Common myeloid progenitor, CD34-positive (primary cell): ENCODE results near the gene SCNN1A.
A peak's percentile ranks its signal among the peaks of the same experiment; 100 is the strongest.
"Not testable (repeated sequence)": the region's sequence is repeated elsewhere in the genome, so short reads cannot be mapped to it uniquely, and the experiment has no call there.

Experiments
- CTCF ChIA-PET: fragments of 350-600 bp; sonication (Branson Sonifier 250); formaldehyde crosslinking; loops from one replicate; lab custom pipeline; 2021; ENCODE audit warnings: antibody characterized with exemption; lab: Charles Lee
- POLR2A ChIA-PET: fragments of 350-600 bp; sonication (Branson Sonifier 250); formaldehyde crosslinking; loops from one replicate; lab custom pipeline; 2021; ENCODE audit warnings: antibody characterized with exemption; lab: Charles Lee
- DNase-seq, 3 donors: peaks; one replicate each; pipeline versions ENCODE4 v3.0.0 to v3.0.0-alpha.2; 2013
- H3K27ac ChIP-seq, 2 experiments: 1 replicate in 1 of 2; 2 replicates in 1 of 2; pipeline ENCODE4 v1.7.0; 2013; ENCODE audit warnings: inconsistent platforms in 2 of 2, low read length in 2 of 2, mild to moderate bottlenecking in 2 of 2, low read depth in 1 of 2, moderate library complexity in 1 of 2; ENCODE audit not compliant: severe bottlenecking in 2 of 2, insufficient read depth in 1 of 2, poor library complexity in 1 of 2
- H3K27me3 ChIP-seq, 5 experiments: replicated peaks in 2 of 5; 1 replicate in 3 of 5; 2 replicates in 2 of 5; pipeline versions ENCODE4 v1.6.1 to v1.7.0; 2013; ENCODE audit warnings: low read length in 4 of 5, mild to moderate bottlenecking in 2 of 5, moderate library complexity in 2 of 5, inconsistent platforms in 1 of 5; ENCODE audit not compliant: insufficient read depth in 5 of 5, control insufficient read depth in 4 of 5
- H3K36me3 ChIP-seq, 4 experiments: 1 replicate in 2 of 4; 2 replicates in 2 of 4; pipeline versions ENCODE4 v1.6.1 to v1.7.0; 2013; ENCODE audit warnings: low read length in 3 of 4, control low read depth in 1 of 4, mild to moderate bottlenecking in 1 of 4; ENCODE audit not compliant: control insufficient read depth in 4 of 4, insufficient read depth in 4 of 4
- H3K4me1 ChIP-seq, 4 experiments: 1 replicate in 3 of 4; 2 replicates in 1 of 4; pipeline versions ENCODE4 v1.6.1 to v1.7.1; 2013; ENCODE audit warnings: low read length in 3 of 4, mild to moderate bottlenecking in 3 of 4, control low read depth in 1 of 4, inconsistent platforms in 1 of 4, moderate library complexity in 1 of 4; ENCODE audit not compliant: control insufficient read depth in 4 of 4, insufficient read depth in 4 of 4; ENCODE audit errors: control extremely low read depth in 1 of 4
- H3K4me3 ChIP-seq, 7 experiments: 1 replicate in 4 of 7; 2 replicates in 3 of 7; pipeline versions ENCODE4 v1.5.1 to v1.7.0; 2013; ENCODE audit warnings: mild to moderate bottlenecking in 7 of 7, low read length in 6 of 7, moderate library complexity in 6 of 7, inconsistent platforms in 2 of 7, low read depth in 2 of 7, control low read depth in 1 of 7; ENCODE audit not compliant: insufficient read depth in 4 of 7, control insufficient read depth in 1 of 7; ENCODE audit errors: extremely low read depth in 1 of 7
- H3K9me3 ChIP-seq, 5 experiments: 1 replicate in 4 of 5; 2 replicates in 1 of 5; pipeline versions ENCODE4 v1.6.1 to v1.7.1; 2013; ENCODE audit warnings: low read length in 4 of 5, mild to moderate bottlenecking in 2 of 5, inconsistent platforms in 1 of 5, low read depth in 1 of 5, moderate library complexity in 1 of 5; ENCODE audit not compliant: control insufficient read depth in 4 of 5, insufficient read depth in 2 of 5; ENCODE audit errors: control extremely low read depth in 1 of 5
- WGBS: methylation state at CpG from one replicate; pipeline ENCODE4 v1.1.5; 2013; ENCODE audit not compliant: insufficient coverage; 5-methylcytosine and 5-hydroxymethylcytosine counted together

Gene SCNN1A

DNA sequence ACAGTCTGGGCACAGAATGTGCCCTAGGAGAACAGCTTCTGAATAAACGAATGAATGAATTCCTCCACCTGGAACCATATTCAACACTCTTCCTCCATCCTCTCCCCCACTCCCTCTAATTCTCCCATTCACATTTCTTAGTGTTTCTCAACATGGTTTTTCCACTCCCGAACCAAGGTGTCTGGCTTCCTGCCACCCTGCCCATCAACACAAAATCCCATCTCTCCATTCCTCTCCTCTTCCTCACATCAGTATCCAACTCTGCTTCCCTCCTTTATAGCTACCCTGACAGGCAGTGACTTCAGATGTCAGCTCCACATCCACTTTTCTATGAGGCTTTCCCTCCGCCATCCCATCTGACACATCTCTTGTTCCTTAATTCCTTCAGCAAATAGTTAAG lies 36.4 kb downstream of the SCNN1A start:
- peaks cover 2 to 36% (median 10%) of the 10 kb centered on the region in 4 experiments for H3K36me3 ChIP-seq
- no peaks in the 10 kb centered on the region for H3K27me3 ChIP-seq
- peak overlapping the region; percentile 93 to 96 for H3K27ac ChIP-seq
- 4% methylated on average over 2 of the region's 3 CpGs for WGBS
- no peak for DNase-seq
- ChIA-PET POLR2A (interaction anchor here (0.6 to 0.7 kb wide), 2 partner anchors 8 to 130 kb away, joined by 3 to 5 read pairs; no protein-coding TSS in a partner anchor), CTCF (interaction anchor here (0.6 to 12.2 kb wide), 13 partner anchors 8 to 166 kb away, joined by 3 to 73 read pairs (median 6); partner anchors contain the start of gene SCNN1A)
- peak overlapping the region in 6 of 7 experiments; percentile 95 to 99 (median 98) for H3K4me3 ChIP-seq
- H3K4me1 ChIP-seq: peaks cover 30 to 90% (median 83%) of the 10 kb centered on the region in 4 experiments
- no peaks in the 10 kb centered on the region for H3K9me3 ChIP-seq

DNA sequence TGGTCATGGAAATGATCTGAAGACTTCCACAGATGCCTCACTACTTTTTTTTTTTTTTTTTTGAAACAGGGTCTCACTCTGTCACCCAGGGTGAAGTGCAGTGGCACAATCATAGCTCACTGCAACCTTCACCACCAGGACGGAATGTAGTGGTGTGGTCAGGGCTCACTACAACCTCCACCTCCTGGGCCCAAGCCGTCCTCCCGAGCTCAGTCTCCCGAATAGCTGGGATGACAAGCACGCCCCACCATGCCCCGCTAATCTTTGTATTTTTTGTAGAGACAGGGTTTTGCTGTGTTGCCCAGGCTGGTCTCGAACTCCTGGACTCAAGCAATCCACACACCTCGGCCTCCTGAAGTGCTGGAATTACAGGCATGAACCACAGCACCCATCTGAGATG lies 36.8 kb downstream of the SCNN1A start:
- CTCF ChIA-PET: interaction anchor here (0.6 to 12.2 kb wide), 12 partner anchors 8 to 167 kb away, joined by 3 to 73 read pairs (median 6); partner anchors contain the start of gene SCNN1A

DNA sequence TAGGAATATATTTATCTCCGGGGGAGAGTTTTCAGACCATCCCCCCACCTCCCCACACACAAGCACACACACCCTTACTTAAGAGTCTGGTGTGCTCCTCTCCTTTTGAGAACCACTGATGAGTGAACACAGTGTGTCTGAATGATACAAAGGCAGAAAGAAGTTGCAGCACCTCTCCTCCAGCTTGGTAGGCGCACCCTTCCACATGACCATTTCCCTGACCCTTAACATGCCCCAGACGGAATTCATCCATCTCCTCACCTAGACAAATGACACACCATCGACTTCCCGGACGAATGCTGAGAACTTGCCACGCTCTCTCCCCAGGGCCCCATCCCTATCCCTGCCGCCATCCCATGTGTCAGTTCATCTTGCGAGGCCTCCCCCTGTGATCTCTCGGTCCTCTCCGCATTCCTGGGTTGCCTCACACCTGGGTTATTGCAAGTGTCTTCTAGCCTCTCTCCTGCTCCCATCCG lies 37.4 kb downstream of the SCNN1A start:
- peaks cover 30 to 90% (median 84%) of the 10 kb centered on the region in 4 experiments for H3K4me1 ChIP-seq
- H3K27ac ChIP-seq: peak overlapping the region; percentile 74 to 96
- 35% methylated on average over 11 of the region's 12 CpGs for WGBS
- peaks cover 4 to 45% (median 20%) of the 10 kb centered on the region in 4 experiments for H3K36me3 ChIP-seq
- peak in 1 of 3 donors; percentile 51 for DNase-seq
- peak overlapping the region in 6 of 7 experiments; percentile 95 to 99 (median 98) for H3K4me3 ChIP-seq
- H3K9me3 ChIP-seq: no peaks in the 10 kb centered on the region
- POLR2A ChIA-PET: no interaction called here
- CTCF ChIA-PET: interaction anchor here (1.1 to 12.2 kb wide), 4 partner anchors 12 to 35 kb away, joined by 3 to 84 read pairs (median 70); partner anchors contain the start of gene SCNN1A
- no peaks in the 10 kb centered on the region for H3K27me3 ChIP-seq

More for the DNA sequence above, 36.8 kb downstream of the SCNN1A start:
- not testable (repeated sequence) for H3K9me3 ChIP-seq, H3K27me3 ChIP-seq, DNase-seq
- WGBS: 69% methylated on average over 5 of the region's 8 CpGs
- Histone ChIP-seq H3K36me3 (peaks cover 4 to 40% (median 14%) of the 10 kb centered on the region in 4 experiments), H3K4me1 (peaks cover 26 to 90% (median 83%) of the 10 kb centered on the region in 4 experiments), H3K27ac (peak overlapping the region; percentile 74 to 96), H3K4me3 (peak overlapping the region in 6 of 7 experiments; percentile 95 to 99 (median 98))
- POLR2A ChIA-PET: interaction anchor here (0.6 to 0.7 kb wide), 2 partner anchors 8 to 130 kb away, joined by 3 to 5 read pairs; no protein-coding TSS in a partner anchor

DNA sequence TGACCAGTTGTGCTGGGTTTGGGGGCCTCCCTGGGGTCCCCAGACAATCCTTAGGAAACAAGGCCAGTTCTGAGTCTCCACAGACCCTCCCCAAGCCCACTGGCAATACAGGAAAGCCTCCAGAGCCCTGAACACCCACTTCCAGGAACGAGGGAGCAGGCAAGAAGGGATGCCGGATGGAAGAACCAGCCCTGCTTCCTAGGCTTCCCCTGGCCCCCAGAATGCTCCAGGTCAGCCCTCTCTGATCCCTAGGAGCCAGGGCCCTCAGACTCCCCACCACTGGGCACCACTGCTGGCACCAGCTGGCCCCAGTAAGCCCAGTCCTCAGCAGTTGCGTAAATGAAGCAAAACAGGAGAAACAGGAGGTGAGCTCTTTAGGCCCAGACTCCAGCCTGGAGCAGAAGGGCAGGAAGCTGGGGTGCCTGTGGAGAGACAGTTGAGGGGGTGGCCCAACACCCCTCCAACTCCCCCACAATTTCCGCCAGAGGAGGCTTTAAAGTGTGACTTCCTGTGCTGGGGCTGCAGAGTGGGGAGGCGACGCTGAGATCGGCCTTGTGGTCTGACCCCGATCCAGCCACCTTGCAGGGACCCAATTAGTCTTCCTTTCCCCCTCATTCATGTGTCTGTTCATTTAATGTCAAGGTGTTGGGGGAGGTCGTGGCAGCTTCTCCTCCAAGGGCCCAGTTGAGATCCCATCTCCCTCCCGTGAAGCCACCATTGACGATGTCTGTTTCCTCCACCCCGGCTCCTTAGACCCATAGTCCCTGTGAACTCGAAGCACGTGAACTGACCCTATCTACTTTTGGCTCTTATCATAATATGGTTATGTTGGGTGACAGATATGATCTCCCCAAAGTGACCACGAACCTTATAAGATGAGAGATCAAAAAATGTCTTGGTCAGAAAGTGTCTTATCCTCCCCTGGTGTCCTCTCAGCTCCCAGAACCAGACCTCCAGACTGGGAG lies 38.2 kb downstream of the SCNN1A start:
- Histone ChIP-seq H3K4me1 (peaks cover 31 to 89% (median 81%) of the 10 kb centered on the region in 4 experiments), H3K27me3 (no peaks in the 10 kb centered on the region), H3K36me3 (peaks cover 8 to 53% (median 26%) of the 10 kb centered on the region in 4 experiments), H3K9me3 (no peaks in the 10 kb centered on the region), H3K27ac (peak overlapping the region; percentile 74 to 96), H3K4me3 (peak overlapping the region; percentile 11 to 99 (median 97))
- DNase-seq: peak; percentile 58 to 90 (median 87)
- POLR2A ChIA-PET: interaction anchor here (0.6 to 3.7 kb wide), 11 partner anchors 8 to 773 kb away, joined by 3 to 15 read pairs (median 5); partner anchors contain the start of gene VAMP1
- CTCF ChIA-PET: interaction anchor here (0.7 to 12.2 kb wide), 19 partner anchors 9 to 282 kb away, joined by 3 to 84 read pairs (median 4); partner anchors contain the start of genes LTBR and SCNN1A
- WGBS: 3% methylated on average over 5 of the region's 15 CpGs

DNA sequence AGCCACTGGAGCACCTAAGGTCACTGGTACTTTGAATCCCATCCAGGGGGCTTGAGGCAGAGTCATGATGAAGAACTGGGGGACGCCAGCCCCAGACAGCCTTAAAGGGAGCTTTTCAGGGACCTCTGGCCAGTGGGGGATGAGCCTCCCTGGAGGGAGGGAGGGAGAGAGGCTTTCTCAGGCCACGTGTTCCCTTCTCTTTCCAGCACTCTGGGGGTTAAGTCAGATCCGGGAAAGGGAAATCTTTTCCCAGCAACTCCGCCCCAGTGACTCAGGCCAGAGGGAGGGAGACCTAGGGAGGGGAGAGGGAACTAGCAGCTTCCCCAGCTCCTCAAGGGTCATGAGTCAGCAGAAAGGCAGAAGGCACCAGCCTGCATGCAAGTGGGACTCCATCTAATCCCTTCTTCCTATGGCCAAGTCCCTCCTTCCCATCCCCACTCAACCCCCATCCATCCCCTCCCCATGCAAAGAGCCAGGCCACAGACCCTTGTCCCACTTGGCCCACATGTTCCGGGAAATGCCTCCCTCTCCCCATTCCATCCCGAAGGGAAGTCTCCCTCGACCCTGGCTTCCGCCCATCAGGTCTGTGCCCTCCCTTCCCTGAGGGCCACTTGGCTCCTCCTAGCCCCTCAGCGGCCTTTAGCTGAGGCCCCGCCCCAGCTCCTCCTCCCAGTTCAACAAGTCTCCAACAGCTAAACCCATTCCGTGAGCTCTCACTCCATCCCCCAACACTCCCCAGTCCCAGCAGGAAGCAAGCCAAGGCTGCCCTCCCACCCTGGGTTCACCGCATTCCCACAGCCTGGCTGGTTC lies 39.1 kb downstream of the SCNN1A start:
- 2% methylated on average over 9 of the region's 12 CpGs for WGBS
- Histone ChIP-seq H3K36me3 (peaks cover 9 to 60% (median 31%) of the 10 kb centered on the region in 4 experiments), H3K9me3 (no peaks in the 10 kb centered on the region), H3K4me1 (peaks cover 30 to 85% (median 79%) of the 10 kb centered on the region in 4 experiments), H3K27ac (peak overlapping the region; percentile 74 to 96), H3K4me3 (peak overlapping the region; percentile 11 to 99 (median 97)), H3K27me3 (no peaks in the 10 kb centered on the region)
- CTCF ChIA-PET: interaction anchor here (0.6 to 12.2 kb wide), 26 partner anchors 10 to 281 kb away, joined by 3 to 84 read pairs (median 4); partner anchors contain the start of genes LTBR and SCNN1A
- POLR2A ChIA-PET: interaction anchor here (0.5 to 3.7 kb wide), 12 partner anchors 9 to 774 kb away, joined by 3 to 15 read pairs (median 4); partner anchors contain the start of gene VAMP1
- DNase-seq: peak; percentile 88 to 92 (median 91)
